ENCODE results near the gene SPSB3. TPM values are rescaled to one million over a fixed set of nuclear protein-coding genes. Genes with fewer than 3 reads are reported as not detected.

Gene SPSB3
- total and polyA plus RNA-seq, 12 donors, result 8.3 to 297 (median 107) TPM

DNA sequence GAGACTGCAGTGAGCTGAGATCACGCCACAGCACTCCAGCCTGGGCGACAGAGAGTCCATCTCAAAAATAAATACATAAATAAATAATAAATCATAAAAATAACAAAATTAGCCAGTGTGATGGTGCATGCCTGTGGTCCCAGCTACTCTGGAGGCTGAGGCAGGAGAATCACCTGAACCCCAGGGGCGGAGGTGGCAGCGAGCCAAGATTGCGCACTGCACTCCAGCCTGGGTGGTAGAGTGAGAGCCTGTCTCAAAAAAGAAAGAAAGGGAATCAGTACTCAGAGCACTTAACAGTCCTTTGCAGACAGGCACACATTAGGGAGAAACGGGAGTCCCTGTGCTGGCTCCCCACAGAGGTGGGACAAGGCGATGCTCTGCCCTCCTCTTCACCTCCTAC lies 51.3 kb downstream of the SPSB3 start:
- Histone ChIP-seq H3K9me3 (replicated peaks in 1 of 3) (no peaks in the 10 kb centered on the region), H3K27me3 (no peaks in the 10 kb centered on the region), H3K27ac (no peak overlapping the region), H3K36me3 (replicated peaks in 1 of 2) (peaks cover 0 to 56% of the 10 kb centered on the region in 2 donors), H3K4me1 (replicated peaks in 1 of 2) (no peaks in the 10 kb centered on the region), H3K4me3 (no peak overlapping the region)
- intact Hi-C loops (cut with DNase I), result no loop called here
- WGBS, 4 donors, result 85 to 93% (median 90%) methylated on average over 7 of the region's 7 CpGs
- no peak for DNase-seq
- TF ChIP-seq, protein P1, sequence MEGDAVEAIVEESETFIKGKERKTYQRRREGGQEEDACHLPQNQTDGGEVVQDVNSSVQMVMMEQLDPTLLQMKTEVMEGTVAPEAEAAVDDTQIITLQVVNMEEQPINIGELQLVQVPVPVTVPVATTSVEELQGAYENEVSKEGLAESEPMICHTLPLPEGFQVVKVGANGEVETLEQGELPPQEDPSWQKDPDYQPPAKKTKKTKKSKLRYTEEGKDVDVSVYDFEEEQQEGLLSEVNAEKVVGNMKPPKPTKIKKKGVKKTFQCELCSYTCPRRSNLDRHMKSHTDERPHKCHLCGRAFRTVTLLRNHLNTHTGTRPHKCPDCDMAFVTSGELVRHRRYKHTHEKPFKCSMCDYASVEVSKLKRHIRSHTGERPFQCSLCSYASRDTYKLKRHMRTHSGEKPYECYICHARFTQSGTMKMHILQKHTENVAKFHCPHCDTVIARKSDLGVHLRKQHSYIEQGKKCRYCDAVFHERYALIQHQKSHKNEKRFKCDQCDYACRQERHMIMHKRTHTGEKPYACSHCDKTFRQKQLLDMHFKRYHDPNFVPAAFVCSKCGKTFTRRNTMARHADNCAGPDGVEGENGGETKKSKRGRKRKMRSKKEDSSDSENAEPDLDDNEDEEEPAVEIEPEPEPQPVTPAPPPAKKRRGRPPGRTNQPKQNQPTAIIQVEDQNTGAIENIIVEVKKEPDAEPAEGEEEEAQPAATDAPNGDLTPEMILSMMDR (IDR thresholded peaks at IDR 0.05), result no peak
- TF ChIP-seq POLR2A (IDR thresholded peaks at IDR 0.05), result no peak

DNA sequence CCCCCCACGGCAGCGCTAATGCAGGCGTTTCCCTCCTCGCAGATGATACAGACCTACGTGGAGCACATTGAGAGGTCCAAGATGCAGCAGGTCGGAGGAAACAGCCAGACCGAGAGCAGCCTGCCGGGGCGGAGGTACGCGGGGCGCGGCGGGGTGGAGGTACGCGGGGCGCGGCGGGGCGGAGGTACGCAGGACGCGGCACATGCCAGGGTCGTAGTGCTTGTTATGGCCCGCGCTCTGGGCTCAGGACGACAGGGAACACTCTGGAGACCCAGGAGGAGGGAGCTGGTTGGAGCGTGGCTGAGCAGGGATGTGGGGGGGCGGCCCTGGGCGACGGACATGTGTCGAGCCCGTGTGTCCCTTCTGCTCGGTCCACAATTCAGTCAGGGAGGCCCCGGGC lies 52.9 kb downstream of the SPSB3 start:
- H3K27me3 ChIP-seq, result no peaks in the 10 kb centered on the region
- H3K27ac ChIP-seq, result peak overlapping the region in 1 of 5 donors; percentile 40
- H3K36me3 ChIP-seq (replicated peaks in 1 of 2), result peaks cover 0 to 62% of the 10 kb centered on the region in 2 donors
- no peak overlapping the region for H3K4me3 ChIP-seq
- no peak for DNase-seq
- WGBS, 4 donors, result 92% methylated on average over 33 to 35 of the region's 35 CpGs
- H3K9me3 ChIP-seq (replicated peaks in 1 of 3), result no peaks in the 10 kb centered on the region
- intact Hi-C loops (cut with DNase I), result no loop called here
- H3K4me1 ChIP-seq (replicated peaks in 1 of 2), result no peaks in the 10 kb centered on the region
- TF ChIP-seq POLR2A (IDR thresholded peaks at IDR 0.05), result no peak
- TF ChIP-seq, protein P1 (IDR thresholded peaks at IDR 0.05), result no peak

DNA sequence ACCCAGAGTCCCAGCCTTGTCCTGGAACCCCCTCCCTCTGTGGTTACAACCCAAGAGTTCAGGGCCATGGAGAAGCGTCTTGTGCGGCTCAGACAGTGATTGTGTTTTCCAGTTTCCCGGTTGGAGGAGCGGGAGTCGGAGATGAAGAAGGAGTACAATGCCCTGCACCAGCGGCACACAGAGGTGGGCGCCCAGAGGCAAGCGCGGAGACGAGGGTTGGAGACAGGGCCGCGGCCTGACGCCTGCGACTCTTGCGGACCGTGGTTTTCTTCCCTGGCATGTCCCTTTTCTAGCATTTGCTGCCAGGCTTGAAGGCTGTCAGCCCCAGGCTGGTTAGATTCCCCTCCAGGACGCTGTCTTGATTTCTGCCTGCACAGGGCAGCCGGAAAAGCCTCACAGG lies 53.3 kb downstream of the SPSB3 start:
- Histone ChIP-seq H3K4me1 (replicated peaks in 1 of 2) (no peaks in the 10 kb centered on the region), H3K9me3 (replicated peaks in 1 of 3) (no peaks in the 10 kb centered on the region), H3K36me3 (replicated peaks in 1 of 2) (peaks cover 0 to 62% of the 10 kb centered on the region in 2 donors), H3K4me3 (no peak overlapping the region), H3K27me3 (no peaks in the 10 kb centered on the region), H3K27ac (peak overlapping the region in 1 of 5 donors; percentile 40)
- no peak for DNase-seq
- 75 to 93% (median 80%) methylated on average over 18 of the region's 18 CpGs for WGBS, 4 donors
- intact Hi-C loops (cut with DNase I), result no loop called here
- TF ChIP-seq, protein P1 (IDR thresholded peaks at IDR 0.05), result no peak
- no peak for TF ChIP-seq POLR2A (IDR thresholded peaks at IDR 0.05)

DNA sequence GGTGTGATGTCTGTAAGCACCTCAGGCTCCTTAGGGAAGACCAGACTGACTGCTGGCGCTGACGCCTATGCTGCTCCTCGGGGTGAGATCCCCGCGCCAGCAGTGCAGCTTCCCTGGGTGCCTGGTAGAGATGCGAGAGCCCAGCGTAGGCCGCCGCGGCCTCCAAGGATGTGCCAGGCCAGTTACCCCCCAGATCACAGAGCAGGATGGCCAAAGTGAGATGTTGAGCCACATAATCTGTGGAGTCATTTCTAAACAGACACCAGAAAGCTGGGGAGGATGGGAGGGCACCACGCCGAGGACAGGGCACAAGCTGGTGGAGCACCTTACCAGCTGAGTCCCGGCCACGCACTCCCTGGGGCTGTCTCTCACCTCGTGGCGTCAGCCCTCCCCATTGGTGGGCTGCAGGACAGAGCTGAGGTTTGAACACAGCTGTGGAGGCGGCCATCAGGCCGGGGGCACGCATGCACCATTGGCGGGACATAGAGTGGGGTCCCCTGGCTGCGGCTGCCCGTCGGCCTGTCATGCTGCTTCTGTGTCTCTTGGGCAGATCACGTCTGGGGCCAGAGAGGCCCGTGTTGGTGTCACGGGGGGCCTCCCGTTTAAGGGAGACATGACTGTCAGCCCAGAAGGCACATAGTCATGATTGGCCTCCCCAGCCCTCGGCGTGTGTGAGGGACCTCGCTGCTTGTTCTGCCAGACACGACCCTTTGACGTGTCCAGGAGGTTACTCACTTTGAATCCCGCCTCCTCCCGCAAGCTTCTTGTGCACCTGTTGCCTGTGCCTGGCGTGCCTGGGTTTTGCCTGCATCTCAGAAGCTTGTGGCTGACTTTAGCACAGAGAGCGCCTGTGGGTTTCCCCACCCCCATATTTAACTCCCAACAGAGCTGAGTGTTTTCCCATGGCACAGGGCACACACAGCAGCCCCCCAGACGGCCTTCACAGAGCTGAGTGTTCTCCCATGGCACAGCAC lies 54.4 kb downstream of the SPSB3 start:
- intact Hi-C loops (cut with DNase I), result no loop called here
- no peak for TF ChIP-seq POLR2A (IDR thresholded peaks at IDR 0.05)
- TF ChIP-seq, protein P1 (IDR thresholded peaks at IDR 0.05), result no peak
- DNase-seq, result no peak
- no peaks in the 10 kb centered on the region for H3K27me3 ChIP-seq
- H3K9me3 ChIP-seq (replicated peaks in 1 of 3), result no peaks in the 10 kb centered on the region
- H3K4me1 ChIP-seq (replicated peaks in 1 of 2), result peaks cover 6 to 10% of the 10 kb centered on the region in 2 donors
- 86 to 90% (median 89%) methylated on average over 15 to 37 of the region's 37 CpGs for WGBS, 4 donors
- no peak overlapping the region for H3K4me3 ChIP-seq
- peaks cover 0 to 51% of the 10 kb centered on the region in 2 donors for H3K36me3 ChIP-seq (replicated peaks in 1 of 2)
- peak overlapping the region in 1 of 5 donors; percentile 40 for H3K27ac ChIP-seq

Small RNAs within 50 kb of the gene (microRNA-seq; reads per million reads assigned to microRNA genes)
- 0.76 to 2.8 (median 1.3) reads per million in 3 donors for gene MIR3177

Small RNAs within 50 kb of the gene (small RNA-seq; reads per million reads assigned to genes)
- 0.17 to 1.2 reads per million in 2 donors for gene MIR3177

Other genes with a start within 250 kb of the SPSB3 start
- gene TMEM204, start 248.9 kb downstream of the SPSB3 start, total RNA-seq, result 10 to 100 TPM; 11.4 to 77.2 (median 25.3) TPM
- 10 to 100 TPM in 2 of 3 donors, 1 to 10 TPM in 1; 7.4 to 30.7 (median 26.6) TPM for gene TMEM204, start 248.9 kb downstream of the SPSB3 start, polyA plus RNA-seq
- gene IFT140, start 170.5 kb downstream of the SPSB3 start, total RNA-seq, result 10 to 100 TPM; 12.0 to 46.4 (median 27.3) TPM
- gene IFT140, start 170.5 kb downstream of the SPSB3 start, polyA plus RNA-seq, result 10 to 100 TPM in 2 of 3 donors, 1 to 10 TPM in 1; 6.6 to 62.7 (median 31.3) TPM
- 10 to 100 TPM in 5 of 9 donors, 1 to 10 TPM in 4; 5.3 to 17.1 (median 10.1) TPM for gene CRAMP1, start 170.2 kb downstream of the SPSB3 start, total RNA-seq
- gene CRAMP1, start 170.2 kb downstream of the SPSB3 start, polyA plus RNA-seq, result 10 to 100 TPM in 1 of 3 donors, 1 to 10 TPM in 2; 4.3 to 19.0 (median 7.9) TPM
- 10 to 100 TPM; 11.9 to 50.5 (median 34.9) TPM for gene JPT2, start 104.3 kb downstream of the SPSB3 start, total RNA-seq
- 10 to 100 TPM; 12.1 to 49.4 (median 12.7) TPM for gene JPT2, start 104.3 kb downstream of the SPSB3 start, polyA plus RNA-seq
- gene MAPK8IP3, start 76.4 kb downstream of the SPSB3 start, total RNA-seq, result 10 to 100 TPM; 30.1 to 97.1 (median 50.5) TPM
- gene MAPK8IP3, start 76.4 kb downstream of the SPSB3 start, polyA plus RNA-seq, result 100 to 1,000 TPM in 2 of 3 donors, 10 to 100 TPM in 1; 12.1 to 430 (median 147) TPM
- 100 to 1,000 TPM in 8 of 9 donors, 10 to 100 TPM in 1; 82.5 to 319 (median 168) TPM for gene NME3, start 11.0 kb downstream of the SPSB3 start, total RNA-seq
- 1,000 to 10,000 TPM in 1 of 3 donors, 100 to 1,000 TPM in 1, under 1 TPM in 1; 0.95 to 1,073 (median 860) TPM for gene NME3, start 11.0 kb downstream of the SPSB3 start, polyA plus RNA-seq
- gene EME2, start 9.8 kb downstream of the SPSB3 start, total RNA-seq, result 10 to 100 TPM in 5 of 9 donors, 1 to 10 TPM in 4; 5.7 to 30.6 (median 16.1) TPM
- gene EME2, start 9.8 kb downstream of the SPSB3 start, polyA plus RNA-seq, result 10 to 100 TPM in 2 of 3 donors, 1 to 10 TPM in 1; 1.8 to 90.7 (median 38.0) TPM
- gene MRPS34, start 9.4 kb downstream of the SPSB3 start, total RNA-seq, result 100 to 1,000 TPM; 130 to 226 (median 143) TPM
- gene MRPS34, start 9.4 kb downstream of the SPSB3 start, polyA plus RNA-seq, result 100 to 1,000 TPM in 1 of 3 donors, 10 to 100 TPM in 2; 84.3 to 113 (median 95.6) TPM
- 100 to 1,000 TPM in 4 of 9 donors, 10 to 100 TPM in 5; 51.3 to 252 (median 78.9) TPM for gene NUBP2, start 389 bp upstream of the SPSB3 start, total RNA-seq
- 10 to 100 TPM in 2 of 3 donors, 1 to 10 TPM in 1; 3.0 to 84.8 (median 78.6) TPM for gene NUBP2, start 389 bp upstream of the SPSB3 start, polyA plus RNA-seq
- gene IGFALS, start 11.1 kb upstream of the SPSB3 start, total RNA-seq, result 1 to 10 TPM in 2 of 9 donors, under 1 TPM in 6, not detected in 1; 0.11 to 3.9 (median 0.23) TPM
- under 1 TPM in 2 of 3 donors, not detected in 1; 0.67 to 0.97 TPM for gene IGFALS, start 11.1 kb upstream of the SPSB3 start, polyA plus RNA-seq
- gene HAGH, start 44.3 kb upstream of the SPSB3 start, total RNA-seq, result 100 to 1,000 TPM in 8 of 9 donors, 10 to 100 TPM in 1; 77.1 to 318 (median 182) TPM
- 100 to 1,000 TPM in 2 of 3 donors, 10 to 100 TPM in 1; 75.3 to 213 (median 138) TPM for gene HAGH, start 44.3 kb upstream of the SPSB3 start, polyA plus RNA-seq
- 100 to 1,000 TPM in 1 of 9 donors, 10 to 100 TPM in 8; 38.7 to 140 (median 51.9) TPM for gene FAHD1, start 44.6 kb upstream of the SPSB3 start, total RNA-seq
- 10 to 100 TPM; 15.2 to 60.4 (median 19.9) TPM for gene FAHD1, start 44.6 kb upstream of the SPSB3 start, polyA plus RNA-seq
- gene MEIOB, start 89.6 kb upstream of the SPSB3 start, total RNA-seq, result under 1 TPM in 1 of 9 donors, not detected in 8; 0.23 TPM
- not detected for gene MEIOB, start 89.6 kb upstream of the SPSB3 start, polyA plus RNA-seq
- gene HS3ST6, start 135.8 kb upstream of the SPSB3 start, total RNA-seq, result under 1 TPM in 1 of 9 donors, not detected in 8; 0.11 TPM
- under 1 TPM in 1 of 3 donors, not detected in 2; 0.07 TPM for gene HS3ST6, start 135.8 kb upstream of the SPSB3 start, polyA plus RNA-seq
- 10 to 100 TPM in 7 of 9 donors, 1 to 10 TPM in 2; 9.2 to 21.5 (median 14.8) TPM for gene MSRB1, start 160.6 kb upstream of the SPSB3 start, total RNA-seq
- 10 to 100 TPM in 2 of 3 donors, 1 to 10 TPM in 1; 8.1 to 38.9 (median 21.5) TPM for gene MSRB1, start 160.6 kb upstream of the SPSB3 start, polyA plus RNA-seq
- gene RPL3L, start 172.1 kb upstream of the SPSB3 start, total RNA-seq, result under 1 TPM in 2 of 9 donors, not detected in 7; 0.06 to 0.20 TPM
- gene RPL3L, start 172.1 kb upstream of the SPSB3 start, polyA plus RNA-seq, result under 1 TPM in 1 of 3 donors, not detected in 2; 0.07 TPM
- 100 to 1,000 TPM; 134 to 298 (median 155) TPM for gene NDUFB10, start 177.0 kb upstream of the SPSB3 start, total RNA-seq
- 100 to 1,000 TPM; 109 to 268 (median 213) TPM for gene NDUFB10, start 177.0 kb upstream of the SPSB3 start, polyA plus RNA-seq
- gene RPS2, start 182.3 kb upstream of the SPSB3 start, total RNA-seq, result 1,000 to 10,000 TPM; 1,192 to 2,338 (median 1,647) TPM
- gene RPS2, start 182.3 kb upstream of the SPSB3 start, polyA plus RNA-seq, result 1,000 to 10,000 TPM; 1,045 to 4,016 (median 2,050) TPM
- under 1 TPM in 1 of 9 donors, not detected in 8; 0.47 TPM for gene RNF151, start 184.3 kb upstream of the SPSB3 start, total RNA-seq
- under 1 TPM in 2 of 3 donors, not detected in 1; 0.20 to 0.64 TPM for gene RNF151, start 184.3 kb upstream of the SPSB3 start, polyA plus RNA-seq
- 100 to 1,000 TPM in 1 of 9 donors, 10 to 100 TPM in 8; 22.3 to 137 (median 34.8) TPM for gene TBL3, start 189.5 kb upstream of the SPSB3 start, total RNA-seq
- 100 to 1,000 TPM in 2 of 3 donors, 10 to 100 TPM in 1; 10.8 to 106 (median 105) TPM for gene TBL3, start 189.5 kb upstream of the SPSB3 start, polyA plus RNA-seq
- gene NOXO1, start 198.9 kb upstream of the SPSB3 start, total RNA-seq, result under 1 TPM in 3 of 9 donors, not detected in 6; 0.28 to 0.53 (median 0.47) TPM
- 1 to 10 TPM in 2 of 3 donors, not detected in 1; 1.3 to 3.3 TPM for gene NOXO1, start 198.9 kb upstream of the SPSB3 start, polyA plus RNA-seq
- 10 to 100 TPM; 16.4 to 37.6 (median 26.9) TPM for gene GFER, start 201.6 kb upstream of the SPSB3 start, total RNA-seq
- 10 to 100 TPM; 17.4 to 60.8 (median 54.4) TPM for gene GFER, start 201.6 kb upstream of the SPSB3 start, polyA plus RNA-seq
- 10 to 100 TPM in 1 of 9 donors, 1 to 10 TPM in 3, under 1 TPM in 3, not detected in 2; 0.54 to 10.9 (median 1.1) TPM for gene SYNGR3, start 207.4 kb upstream of the SPSB3 start, total RNA-seq
- 1 to 10 TPM; 3.2 to 5.2 (median 4.4) TPM for gene SYNGR3, start 207.4 kb upstream of the SPSB3 start, polyA plus RNA-seq
- gene ZNF598, start 227.2 kb upstream of the SPSB3 start, total RNA-seq, result 10 to 100 TPM in 8 of 9 donors, 1 to 10 TPM in 1; 4.7 to 36.6 (median 27.5) TPM
- 10 to 100 TPM in 2 of 3 donors, 1 to 10 TPM in 1; 8.3 to 51.5 (median 37.9) TPM for gene ZNF598, start 227.2 kb upstream of the SPSB3 start, polyA plus RNA-seq
- 1 to 10 TPM in 3 of 9 donors, under 1 TPM in 1, not detected in 5; 0.50 to 3.9 (median 1.4) TPM for gene NPW, start 237.2 kb upstream of the SPSB3 start, total RNA-seq
- gene NPW, start 237.2 kb upstream of the SPSB3 start, polyA plus RNA-seq, result 1 to 10 TPM in 1 of 3 donors, under 1 TPM in 1, not detected in 1; 0.88 to 1.3 TPM
- 100 to 1,000 TPM in 2 of 9 donors, 10 to 100 TPM in 7; 12.9 to 155 (median 66.8) TPM for gene NHERF2, start 244.3 kb upstream of the SPSB3 start, total RNA-seq
- gene NHERF2, start 244.3 kb upstream of the SPSB3 start, polyA plus RNA-seq, result 100 to 1,000 TPM in 2 of 3 donors, 10 to 100 TPM in 1; 12.5 to 263 (median 147) TPM